ENCODE data around the gene RAB22A. TPM values are rescaled to one million over a fixed set of nuclear protein-coding genes. Genes with fewer than 3 reads are reported as not detected.

The RAB22A gene
- total RNA-seq, 1 experiment from 2014 or later = 9.9 TPM

- TF ChIP-seq MAX (IDR thresholded peaks at IDR 0.05) = no peak
- TF ChIP-seq JUND (IDR thresholded peaks at IDR 0.05) = no peak
- TF ChIP-seq ZBTB33 (IDR thresholded peaks at IDR 0.05; ENCODE audit: extremely low read depth, insufficient replicate concordance, low read length) = no peak
These were observed 9.2 kb upstream of the RAB22A start (continued) for GRCh38 chr20:58300321-58300720.

GRCh38 chr20:58303547-58303946 is 6.0 kb upstream of the RAB22A start:
- Histone ChIP-seq H4K20me1 (ENCODE audit: insufficient read depth) (no peaks in the 10 kb centered on the region), H3K4me3 (replicated peaks in 1 of 2; ENCODE audit: low read depth in 1 of 2, low read length in 2 of 2) (no peak overlapping the region), H3K27me3 (ENCODE audit: insufficient read depth, low read length) (no peaks in the 10 kb centered on the region), H2AFZ (ENCODE audit: low read depth, low read length, poor library complexity, severe bottlenecking) (no peak overlapping the region), H3K9me3 (ENCODE audit: control insufficient read depth in 1 of 2, insufficient read depth in 1 of 2, low read depth in 1 of 2, low read length in 2 of 2) (no peaks in the 10 kb centered on the region), H3K4me2 (ENCODE audit: low read length) (no peak overlapping the region), H3K36me3 (ENCODE audit: control insufficient read depth in 1 of 2, insufficient read depth in 2 of 2, low read length in 2 of 2) (no peaks in the 10 kb centered on the region), H3K79me2 (ENCODE audit: insufficient read depth, low read length) (no peaks in the 10 kb centered on the region), H3K27ac (ENCODE audit: low read depth, low read length) (no peak overlapping the region), H3K9me2 (ENCODE audit: insufficient read depth) (no peaks in the 10 kb centered on the region), H3K4me1 (ENCODE audit: control insufficient read depth in 1 of 2, insufficient read depth in 2 of 2, low read length in 2 of 2) (peaks cover 5 to 21% of the 10 kb centered on the region in 2 experiments; a peak in 3 of 4 replicates), H3K9ac (ENCODE audit: low read length) (no peak overlapping the region)
- ChIA-PET RAD21 (ENCODE audit: low non-redundant PET in 1 of 2, low total read pairs in 2 of 2, uncharacterized antibody in 2 of 2, unreplicated experiment in 2 of 2) (no interaction called here), CTCF (no interaction called here), POLR2A (no interaction called here)
- BruUV-seq (replicated peaks) = no TSS peak
- intact Hi-C loops (cut with micrococcal nuclease) = no loop called here
- DNase-seq (ENCODE audit: low read depth, low spot score) (no peak), ATAC-seq (no peak)
- TF ChIP-seq FOSL1 (IDR thresholded peaks at IDR 0.05; ENCODE audit: low read depth) (no peak), EZH2phosphoT487 (IDR thresholded peaks at IDR 0.05; ENCODE audit: borderline replicate concordance) (no peak), TCF7L2 (IDR thresholded peaks at IDR 0.05; ENCODE audit: borderline replicate concordance, extremely low read depth, insufficient read depth, insufficient read length) (no peak), EGR1 (IDR thresholded peaks at IDR 0.05; ENCODE audit: low read depth) (no peak), YY1 (IDR thresholded peaks at IDR 0.05; ENCODE audit: extremely low read depth, insufficient replicate concordance, low read depth, low read length) (no peak), ELF1 (IDR thresholded peaks at IDR 0.05; ENCODE audit: borderline replicate concordance, low read depth) (no peak), CTCF (IDR thresholded peaks at IDR 0.05 in 2 of 3, conservative IDR thresholded peaks at IDR 0.05 in 1 of 3; ENCODE audit: borderline replicate concordance in 1 of 3, insufficient read depth in 1 of 3, low read depth in 2 of 3, low read length in 2 of 3) (no peak), SRF (IDR thresholded peaks at IDR 0.05; ENCODE audit: low read depth) (no peak)

All from HCT116 (cell line).